HG02938 (cell line): ENCODE measurements around the gene LUC7L2.
"Not testable (repeated sequence)": the region's sequence is repeated elsewhere in the genome, so short reads cannot be mapped to it uniquely, and the experiment has no call there.

Source experiments
- ATAC-seq: cut with Tn5 transposase; IDR thresholded peaks from one replicate; pipeline ENCODE4 v1.9.1; 2021; ENCODE audit warnings: mild to moderate bottlenecking, moderate library complexity; ENCODE audit not compliant: unreplicated experiment

The LUC7L2 gene, protein sequence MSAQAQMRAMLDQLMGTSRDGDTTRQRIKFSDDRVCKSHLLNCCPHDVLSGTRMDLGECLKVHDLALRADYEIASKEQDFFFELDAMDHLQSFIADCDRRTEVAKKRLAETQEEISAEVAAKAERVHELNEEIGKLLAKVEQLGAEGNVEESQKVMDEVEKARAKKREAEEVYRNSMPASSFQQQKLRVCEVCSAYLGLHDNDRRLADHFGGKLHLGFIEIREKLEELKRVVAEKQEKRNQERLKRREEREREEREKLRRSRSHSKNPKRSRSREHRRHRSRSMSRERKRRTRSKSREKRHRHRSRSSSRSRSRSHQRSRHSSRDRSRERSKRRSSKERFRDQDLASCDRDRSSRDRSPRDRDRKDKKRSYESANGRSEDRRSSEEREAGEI

DNA sequence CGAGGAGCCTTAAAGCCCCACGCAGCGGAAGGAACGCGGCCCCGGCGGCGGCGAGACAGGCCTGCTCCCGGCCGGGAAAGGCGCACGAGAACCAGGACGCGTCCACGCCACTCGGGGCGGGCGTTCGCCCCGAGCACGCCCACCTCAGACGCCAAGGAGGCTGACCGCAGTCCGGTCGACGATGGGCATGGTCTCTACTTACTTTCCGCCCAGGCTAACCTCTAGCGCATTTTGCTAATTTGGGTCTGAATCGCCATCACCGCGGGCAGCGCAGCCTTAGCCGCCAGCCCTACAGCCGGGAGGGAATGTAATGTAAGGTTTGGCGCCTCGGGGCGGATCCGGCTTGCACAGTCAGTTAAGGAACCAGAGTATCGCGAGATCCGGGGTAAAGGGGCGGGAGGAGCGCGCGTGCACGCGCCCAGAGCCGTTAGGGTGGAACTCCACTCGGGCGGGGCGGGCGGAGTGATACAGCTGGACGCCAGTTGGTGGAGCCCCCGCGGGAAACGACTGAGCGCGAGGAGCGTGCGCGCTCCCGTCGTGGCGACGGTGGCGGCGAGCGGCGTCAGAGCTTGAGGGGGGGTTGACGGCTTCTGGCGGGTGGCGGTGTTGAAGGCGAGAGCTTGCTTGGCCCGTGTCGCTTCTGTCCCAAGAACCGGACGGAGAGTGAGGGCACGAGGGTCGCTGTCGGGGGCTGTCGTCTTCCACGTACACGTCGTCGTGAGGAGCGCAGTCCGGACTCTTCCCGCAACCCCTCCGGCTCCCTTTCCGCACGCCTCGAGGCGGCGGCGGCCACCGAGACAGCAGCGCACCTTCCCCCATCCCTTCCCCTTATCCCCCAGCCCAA is at the start of gene LUC7L2:
TSS of gene LUC7L2 (plus strand) at position 529 of the 844 bp plus-strand sequence. CDS start 368 bp downstream, outside the sequence.
- peak; percentile 72 for ATAC-seq

DNA sequence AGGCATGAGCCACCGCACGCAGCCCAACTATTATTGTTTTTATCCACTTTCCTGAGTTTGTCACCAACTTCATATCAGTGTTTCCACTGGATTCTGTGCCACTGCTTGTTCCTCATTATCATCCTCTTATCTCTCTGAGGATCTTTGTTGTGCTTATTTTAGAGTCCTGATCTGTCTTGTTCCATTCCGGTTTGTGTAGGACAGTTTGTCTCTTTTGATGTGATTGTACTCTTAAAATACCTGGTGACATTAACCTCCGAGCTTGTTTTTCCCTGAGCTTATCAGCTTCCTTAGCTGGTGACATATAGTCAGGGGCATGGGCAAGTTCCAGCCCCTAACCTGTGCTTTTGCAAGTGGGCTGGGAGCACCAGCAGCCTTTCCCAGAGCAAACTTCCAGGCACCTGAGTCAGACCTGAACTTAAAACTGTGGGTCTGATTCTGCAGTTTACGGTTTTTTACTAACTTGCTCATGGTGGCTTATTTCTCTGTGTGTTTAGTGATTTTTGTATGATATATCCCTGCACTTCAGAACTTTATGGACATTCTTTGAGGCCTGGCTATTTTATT is 41.7 kb upstream of the LUC7L2 start:
- ATAC-seq, result no peak

DNA sequence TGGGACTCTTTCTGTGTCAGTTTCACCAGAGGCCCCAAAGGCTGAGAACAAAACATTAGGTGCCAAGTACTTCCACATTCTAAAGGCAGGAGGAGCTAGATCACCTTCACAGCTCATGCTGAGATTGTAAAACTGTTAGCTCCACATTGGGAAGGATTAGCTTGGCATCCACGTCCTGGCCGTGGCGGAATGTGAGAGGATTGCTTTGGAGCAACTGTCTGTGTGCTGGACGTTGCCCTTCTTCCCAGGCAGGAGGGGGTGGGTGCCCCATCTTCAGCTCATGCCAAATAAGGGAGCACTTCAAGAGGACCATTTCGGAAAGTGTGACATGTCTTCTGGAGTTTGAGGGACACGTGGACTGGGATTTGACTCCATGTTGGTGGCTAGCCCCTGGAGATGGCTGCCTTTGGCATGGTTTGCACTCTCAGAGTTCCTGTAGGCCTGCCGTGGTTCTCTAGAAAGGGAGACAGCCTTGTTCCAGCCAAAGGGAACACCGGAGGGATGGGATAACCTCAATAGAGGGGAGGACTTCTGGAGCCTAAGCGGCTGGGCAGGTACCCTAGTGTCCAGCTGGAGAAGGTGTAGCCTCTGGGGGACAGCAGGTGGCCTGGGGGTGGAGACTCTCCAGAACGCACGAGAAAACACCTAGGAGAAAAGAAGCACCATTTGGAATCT is 38.5 kb upstream of the LUC7L2 start:
- no peak for ATAC-seq

DNA sequence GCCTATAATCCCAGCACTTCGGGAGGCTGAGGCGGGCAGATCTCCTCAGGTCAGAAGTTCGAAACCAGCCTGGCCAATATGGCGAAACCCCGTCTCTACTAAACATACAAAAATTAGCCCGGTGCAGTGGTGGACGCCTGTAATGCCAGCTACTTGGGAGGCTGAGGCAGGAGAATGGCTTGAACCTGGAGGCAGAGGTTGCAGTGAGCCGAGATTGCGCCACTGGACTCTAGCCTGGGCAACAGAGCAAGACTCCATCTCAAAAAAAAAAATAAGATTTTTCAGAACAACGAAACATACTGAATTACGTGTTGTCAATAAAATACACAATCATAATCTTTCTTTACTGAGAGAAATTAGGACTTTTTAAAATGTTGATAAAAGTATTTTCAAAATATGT is 35.0 kb upstream of the LUC7L2 start:
- ATAC-seq, result not testable (repeated sequence)

DNA sequence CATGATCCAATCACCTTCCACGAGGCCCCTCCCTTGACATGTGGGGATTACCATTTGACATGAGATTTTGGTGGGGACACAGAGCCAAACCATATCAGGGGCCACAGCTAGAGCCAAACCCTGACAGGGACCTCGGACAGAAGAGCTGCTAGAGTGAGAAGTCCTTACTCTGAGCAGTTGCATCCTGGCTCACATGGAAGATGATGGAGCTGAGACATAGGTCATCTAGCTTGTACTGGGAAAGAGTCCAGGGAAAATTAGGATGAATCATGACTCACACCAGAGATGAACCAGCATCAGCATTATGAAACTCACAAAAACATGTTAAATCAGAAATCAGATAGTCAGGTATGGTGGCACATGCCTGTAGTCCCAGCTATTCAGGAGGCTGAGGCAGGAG is 31.3 kb upstream of the LUC7L2 start:
- no peak for ATAC-seq

DNA sequence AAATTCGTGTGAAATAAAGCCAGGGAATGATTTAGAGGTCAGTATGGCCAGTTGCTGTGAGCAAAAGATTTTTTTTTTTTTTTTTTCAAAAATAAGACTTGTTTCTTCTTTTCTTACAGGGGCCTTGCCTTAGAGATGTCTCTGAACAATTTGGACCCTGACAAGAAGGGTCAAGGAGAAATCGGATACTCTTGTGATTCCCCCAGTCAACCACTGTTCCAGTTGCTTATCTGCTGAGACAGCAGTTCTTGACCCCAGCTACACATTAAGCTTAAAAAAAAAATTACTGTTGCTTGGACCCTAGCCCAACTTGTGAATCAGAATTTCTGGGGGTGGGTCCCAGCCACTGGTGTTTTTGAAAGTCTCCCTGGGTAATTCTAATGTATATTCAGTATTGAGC is 30.6 kb upstream of the LUC7L2 start:
- no peak for ATAC-seq

DNA sequence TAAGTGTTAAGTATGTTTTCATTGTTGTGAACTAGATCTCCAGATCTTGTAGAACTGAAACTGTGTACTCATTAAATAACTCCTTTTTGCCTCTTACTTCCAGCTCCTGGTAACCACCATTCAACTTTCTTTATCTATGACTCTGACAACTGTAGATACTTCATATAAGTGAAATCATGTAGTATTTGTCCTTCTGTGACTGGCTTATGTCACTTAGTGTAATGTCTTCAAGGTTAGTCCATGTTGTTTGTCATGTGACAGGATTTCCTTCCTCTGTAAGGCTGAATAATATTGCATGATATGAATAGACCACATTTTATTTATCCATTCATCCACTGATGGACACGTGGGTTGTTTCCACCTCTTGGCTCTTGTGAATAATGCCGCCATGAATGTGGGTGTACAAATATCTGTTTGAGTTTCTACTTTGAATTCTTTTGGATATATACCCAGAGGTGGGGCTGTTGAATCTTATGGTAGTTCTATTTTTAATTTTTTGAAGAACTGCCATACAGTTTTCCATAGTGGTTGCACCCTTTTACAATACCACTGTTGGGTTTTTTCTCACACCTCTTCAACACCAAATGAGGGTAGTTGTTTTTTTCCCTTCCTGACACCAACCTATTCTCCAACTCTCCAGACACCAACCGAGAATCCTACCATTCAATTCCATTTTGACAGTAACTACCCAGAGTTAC is 29.2 kb upstream of the LUC7L2 start:
- no peak for ATAC-seq

DNA sequence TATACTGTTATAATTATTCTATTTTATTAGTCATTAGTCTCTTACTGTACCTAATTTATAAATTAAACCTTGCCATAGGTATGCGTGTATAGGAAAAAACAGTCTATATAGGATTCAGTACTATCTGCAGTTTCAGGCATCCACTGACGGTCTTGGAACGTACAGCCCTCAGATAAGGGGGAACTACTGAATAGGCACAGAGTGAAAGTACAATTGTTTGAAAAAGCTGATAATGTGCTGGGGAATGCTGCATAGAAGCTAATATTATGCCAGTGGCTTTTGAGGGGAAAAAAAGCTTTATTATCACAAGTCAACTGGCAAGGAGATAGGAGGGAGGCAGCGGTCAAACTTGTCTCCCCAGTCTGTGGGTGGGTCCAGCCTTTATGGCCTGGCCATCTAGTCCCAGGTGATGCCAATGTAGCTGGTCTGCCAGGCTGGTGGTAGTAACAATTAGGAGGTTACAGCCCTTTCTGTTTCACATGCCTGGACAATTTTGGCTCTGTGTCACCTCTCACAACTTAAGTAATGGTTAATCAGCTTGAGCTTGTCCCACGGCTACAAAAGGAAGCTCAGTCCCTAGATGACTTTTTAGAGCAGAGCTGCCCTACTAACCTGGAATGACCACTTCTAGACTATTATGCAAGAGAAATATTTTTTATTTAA is 26.9 kb upstream of the LUC7L2 start:
- ATAC-seq, result no peak

DNA sequence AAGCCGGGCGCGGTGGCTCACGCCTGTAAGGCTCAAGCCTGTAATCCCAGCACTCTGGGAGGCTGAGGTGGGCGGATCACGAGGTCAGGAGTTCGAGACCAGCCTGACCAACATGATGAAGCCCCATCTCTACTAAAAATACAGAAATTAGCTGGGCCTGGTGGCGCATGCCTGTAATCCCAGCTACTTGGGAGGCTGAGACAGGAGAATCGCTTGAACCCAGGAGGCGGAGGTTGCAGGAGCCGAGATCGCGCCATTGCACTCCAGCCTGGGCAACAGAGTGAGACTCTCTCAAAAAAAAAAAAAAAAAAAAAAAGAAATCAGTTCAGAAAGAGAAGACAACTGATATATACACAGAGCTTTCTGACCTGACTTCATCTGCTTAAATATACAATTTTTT is 26.3 kb upstream of the LUC7L2 start:
- ATAC-seq, result not testable (repeated sequence)

DNA sequence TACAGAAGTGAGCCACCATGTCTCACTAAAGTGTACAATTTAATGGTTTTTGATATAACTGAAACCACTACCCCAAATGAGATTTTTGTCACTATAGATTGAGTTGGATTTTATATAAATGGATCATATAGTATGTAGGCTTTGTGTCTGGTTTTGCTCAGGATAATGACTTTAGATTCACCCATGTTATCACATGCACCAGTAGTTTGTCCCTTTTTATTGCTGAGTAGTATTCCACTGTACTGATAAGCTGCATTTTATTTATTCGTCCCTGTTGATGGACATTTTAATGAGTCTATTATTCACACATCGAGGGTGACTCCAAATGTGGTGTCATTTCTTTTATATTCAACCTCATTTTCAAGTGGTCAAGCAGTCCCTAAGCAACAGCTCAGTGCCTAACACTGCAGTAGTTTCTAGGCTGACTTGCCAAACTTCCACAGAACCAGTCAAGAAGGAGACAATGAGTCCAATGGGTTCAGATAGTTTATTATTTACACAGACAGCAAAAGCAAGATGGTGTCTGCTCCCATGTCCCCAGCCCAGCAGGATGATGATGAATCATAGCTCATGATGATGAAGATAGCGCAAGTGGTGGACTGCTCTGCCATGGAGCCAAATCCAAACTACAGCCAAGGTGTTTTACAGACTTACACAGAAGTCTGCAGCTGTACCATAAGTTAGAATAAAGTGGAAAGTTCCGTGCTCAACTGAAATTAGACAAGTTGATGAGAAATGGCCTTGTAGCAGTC is 25.1 kb upstream of the LUC7L2 start:
- ATAC-seq, result no peak

DNA sequence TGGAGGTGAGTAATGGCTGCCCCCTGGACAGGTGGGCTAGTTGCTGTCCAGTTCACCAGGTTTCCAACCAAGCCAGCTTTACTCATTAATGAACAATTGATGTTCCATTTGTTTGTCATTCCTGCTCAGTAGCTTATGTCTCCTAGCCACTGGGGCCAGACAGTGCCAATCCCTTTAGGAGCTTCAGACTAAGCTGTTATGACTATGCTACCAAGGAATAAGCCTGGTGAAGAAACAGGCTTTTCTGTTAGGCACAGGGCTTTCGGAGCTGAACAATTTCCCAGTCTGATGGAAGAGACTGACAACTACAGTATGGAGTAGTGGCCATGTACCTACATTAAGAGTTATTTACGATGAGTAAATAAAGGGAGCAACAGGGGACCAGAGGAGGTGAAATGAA is 20.7 kb upstream of the LUC7L2 start:
- ATAC-seq, result no peak

DNA sequence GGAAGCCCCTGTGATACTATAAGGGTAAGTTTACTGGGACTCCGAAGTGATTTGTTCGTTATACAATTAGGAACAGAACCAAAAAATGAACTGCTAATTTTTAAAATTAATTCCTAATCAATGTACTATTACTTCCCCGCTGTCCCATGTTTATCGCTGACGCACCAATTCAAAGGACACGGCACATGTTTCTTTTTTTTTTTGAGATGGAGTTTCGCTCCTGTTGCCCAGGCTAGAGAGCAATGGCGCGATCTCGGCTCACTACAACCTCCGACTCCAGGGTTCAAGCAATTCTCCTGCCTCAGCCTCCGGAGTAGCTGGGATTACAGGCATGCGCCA is 20.0 kb upstream of the LUC7L2 start:
- no peak for ATAC-seq

DNA sequence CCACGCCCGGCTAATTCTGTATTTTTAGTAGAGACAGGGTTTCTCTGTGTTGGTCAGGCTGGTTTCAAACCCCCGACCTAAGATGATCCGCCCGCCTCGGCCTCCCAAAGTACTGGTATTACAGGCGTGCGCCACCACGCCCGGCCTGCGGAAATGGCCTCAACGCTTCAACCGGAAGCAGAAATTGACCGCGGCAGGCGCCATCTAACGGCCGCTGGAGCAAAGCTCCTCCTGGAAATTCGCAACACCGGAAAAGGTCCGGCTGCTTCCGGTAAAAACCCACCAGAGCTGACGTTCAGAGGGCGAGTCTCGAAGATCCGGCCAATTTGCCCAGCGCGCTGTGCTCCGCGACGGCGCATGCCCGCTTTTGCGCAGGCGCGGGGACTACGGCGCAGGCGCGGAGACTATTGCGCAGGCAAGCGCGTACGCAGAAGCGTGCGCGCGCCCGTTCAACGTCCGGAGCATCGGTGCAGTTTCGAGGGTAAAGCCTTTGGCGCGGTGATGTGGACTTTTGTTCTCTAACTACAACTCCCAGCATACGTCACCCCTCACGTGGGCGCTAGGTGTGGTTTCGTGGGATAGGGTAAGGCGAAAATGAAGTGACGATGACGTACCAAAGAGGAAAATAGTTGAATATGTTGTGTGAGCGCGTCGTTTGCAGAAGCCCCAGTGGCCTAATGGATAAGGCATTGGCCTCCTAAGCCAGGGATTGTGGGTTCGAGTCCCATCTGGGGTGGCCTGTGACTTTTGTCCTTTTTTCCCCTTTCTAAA is 19.5 kb upstream of the LUC7L2 start:
- ATAC-seq, result peak; percentile 87

DNA sequence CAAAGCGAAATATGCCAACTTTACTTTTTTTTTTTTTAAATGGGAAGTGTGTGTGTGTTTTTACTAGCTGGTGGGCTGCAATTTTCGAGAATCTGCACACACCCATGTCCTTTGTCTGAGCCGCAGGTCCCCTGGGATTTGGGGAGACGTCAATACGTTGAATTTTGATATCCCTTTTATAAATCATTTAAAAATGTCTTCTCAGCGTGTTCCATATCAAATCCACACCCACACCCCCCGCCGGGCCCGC is 19.0 kb upstream of the LUC7L2 start:
- peak; percentile 9 for ATAC-seq

DNA sequence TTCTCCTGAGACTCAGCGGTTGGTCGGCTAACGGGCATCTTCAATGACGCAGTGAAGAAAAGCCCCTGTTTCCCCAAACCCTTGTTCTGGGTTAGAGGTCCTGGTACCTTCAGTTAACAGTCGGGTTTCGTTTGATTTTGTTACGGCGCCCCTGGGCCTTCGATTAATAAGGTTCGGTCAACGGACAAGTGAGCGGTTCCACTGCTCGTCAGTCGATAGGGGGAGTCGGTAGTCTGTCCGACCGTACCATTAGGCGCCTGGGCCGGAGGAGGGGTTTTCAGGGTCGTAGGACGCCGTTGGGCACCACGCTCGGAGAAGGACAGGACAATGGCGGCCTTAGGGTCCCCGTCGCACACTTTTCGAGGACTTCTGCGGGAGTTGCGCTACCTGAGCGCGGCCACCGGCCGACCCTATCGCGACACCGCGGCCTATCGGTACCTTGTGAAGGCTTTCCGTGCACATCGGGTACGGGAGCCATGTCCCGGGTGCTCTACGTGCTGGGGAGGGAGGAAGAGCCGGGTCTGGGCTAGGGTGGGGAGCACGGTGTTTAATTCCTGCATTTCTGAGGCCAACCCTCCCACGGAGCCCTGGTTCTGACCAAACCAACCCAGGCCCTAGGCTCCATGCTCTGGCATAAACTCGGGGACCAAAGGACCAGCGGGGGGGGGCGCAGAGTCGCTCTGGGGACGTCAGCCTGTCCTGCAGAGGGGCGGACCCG is 18.5 kb upstream of the LUC7L2 start, which contains the start of gene FMC1:
TSS of gene FMC1 (plus strand) at position 280 of the 718 bp plus-strand sequence. CDS start at position 328, 48 bp downstream.
- peak; percentile 40 for ATAC-seq

DNA sequence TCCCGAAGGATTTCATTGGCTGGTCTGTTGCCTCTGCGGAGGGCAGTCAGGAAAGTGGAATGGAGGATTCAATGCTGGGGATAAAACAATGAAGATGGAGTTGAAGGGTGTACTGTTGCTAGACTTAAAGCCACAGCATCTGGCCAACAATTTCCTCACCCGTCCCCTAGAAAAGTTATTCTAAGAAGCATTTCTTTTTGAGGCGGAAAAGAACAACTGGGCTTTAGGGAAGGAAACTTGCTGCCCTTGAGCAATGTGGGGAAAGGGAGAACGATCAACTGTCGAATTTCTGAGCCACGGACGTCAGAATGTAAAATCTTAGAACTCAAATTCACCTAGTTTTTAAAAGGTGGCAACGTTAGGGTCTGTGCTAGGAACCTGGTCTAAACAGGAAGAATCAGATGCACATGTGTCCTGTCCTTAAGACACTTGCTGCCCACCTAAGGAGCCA is 17.9 kb upstream of the LUC7L2 start:
- ATAC-seq, result no peak

DNA sequence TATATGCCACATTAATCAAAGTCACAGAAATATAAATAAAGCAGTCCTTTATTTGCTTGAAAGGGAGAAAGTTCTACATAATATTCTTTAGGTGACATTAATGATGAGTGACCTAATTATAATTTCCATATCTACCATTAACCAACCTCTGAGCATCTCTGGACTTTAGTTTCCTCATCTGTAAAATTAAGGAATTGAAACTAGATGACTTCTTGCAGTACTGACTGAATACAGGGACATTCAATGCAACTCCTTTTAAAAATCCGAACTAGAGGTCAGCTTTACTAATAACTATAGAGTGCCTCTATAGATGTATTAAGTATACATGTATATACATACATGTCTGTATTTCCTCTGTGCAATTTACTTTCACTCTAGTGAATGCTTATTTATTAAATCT is 14.7 kb upstream of the LUC7L2 start:
- ATAC-seq, result no peak

DNA sequence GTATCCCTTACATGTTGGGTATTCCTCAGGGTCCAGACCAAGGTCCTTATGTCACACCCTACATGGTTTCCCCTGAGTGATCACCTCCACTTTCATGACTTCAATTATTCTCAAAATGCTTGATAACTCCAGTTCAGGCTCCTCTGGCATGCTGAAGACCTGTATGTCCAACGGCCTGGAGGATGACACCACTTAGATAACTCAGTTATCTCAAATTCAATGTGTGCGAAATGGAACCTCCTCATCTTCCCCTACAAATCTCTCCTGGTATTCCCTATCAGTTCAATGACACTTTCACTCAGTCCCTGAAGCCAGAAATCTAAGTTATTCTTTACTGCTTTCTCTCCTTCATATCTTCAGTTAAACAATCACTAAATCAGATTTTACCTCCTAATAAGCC is 8.7 kb upstream of the LUC7L2 start:
- ATAC-seq, result no peak
